Stimulated activated naive CD8-positive, alpha-beta T cell treated with anti-CD3 and anti-CD28 coated beads, Interleukin-15, Interleukin-2, amounts not matched to agents 100 U/mL and 50 U/mL, for 24 hours (primary cell): Measurements from ENCODE around the gene PDZRN3.

Experiments used
- ATAC-seq: fragments of 150-1000 bp; cut with Tn5 transposase; one replicate; pipeline ENCODE4 v1.10.0; 2021
- DNase-seq: peaks from one replicate; pipeline ENCODE4 v3.0.0; 2021

The PDZRN3 gene

DNA sequence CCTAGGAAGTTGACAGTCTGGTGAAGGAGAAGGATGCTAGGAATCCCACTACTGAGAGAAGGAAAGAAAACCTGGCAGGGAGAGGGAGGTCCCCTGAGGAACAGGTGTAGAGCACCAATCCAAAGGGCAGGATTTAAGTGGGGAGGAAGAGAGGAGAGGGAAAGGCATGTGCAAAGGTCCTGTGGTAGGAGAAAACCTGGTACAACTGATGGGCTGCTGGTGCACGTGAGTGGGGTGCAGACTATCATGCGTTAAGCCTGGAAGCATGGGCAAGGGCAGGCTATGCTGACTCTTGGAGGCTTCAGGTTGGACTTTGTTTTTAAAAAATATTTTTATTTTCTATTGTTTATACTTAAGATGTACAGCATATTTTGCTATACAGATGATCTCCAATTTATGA is 209.6 kb downstream of the PDZRN3 start:
- DNase-seq (no peak), ATAC-seq (no peak)

DNA sequence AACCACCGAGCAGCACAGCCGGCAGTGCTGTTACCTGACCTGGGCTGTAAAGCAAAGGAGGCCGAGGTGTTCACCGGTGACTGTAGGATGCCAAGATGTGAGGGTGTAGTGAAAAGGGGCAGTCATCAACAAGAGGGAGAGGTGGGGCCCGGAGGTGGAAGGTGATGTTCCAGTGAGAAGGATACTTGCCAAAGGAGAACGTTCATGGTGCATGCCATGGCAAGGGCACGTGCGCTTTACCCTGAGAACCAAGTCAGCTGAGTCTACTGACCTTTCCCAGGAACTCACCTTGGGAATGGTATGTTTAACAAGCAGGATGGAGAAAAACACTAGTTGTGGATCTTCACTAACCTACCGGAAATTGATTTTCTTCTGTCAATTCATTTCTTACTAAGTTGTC is 211.1 kb downstream of the PDZRN3 start:
- DNase-seq = no peak

DNA sequence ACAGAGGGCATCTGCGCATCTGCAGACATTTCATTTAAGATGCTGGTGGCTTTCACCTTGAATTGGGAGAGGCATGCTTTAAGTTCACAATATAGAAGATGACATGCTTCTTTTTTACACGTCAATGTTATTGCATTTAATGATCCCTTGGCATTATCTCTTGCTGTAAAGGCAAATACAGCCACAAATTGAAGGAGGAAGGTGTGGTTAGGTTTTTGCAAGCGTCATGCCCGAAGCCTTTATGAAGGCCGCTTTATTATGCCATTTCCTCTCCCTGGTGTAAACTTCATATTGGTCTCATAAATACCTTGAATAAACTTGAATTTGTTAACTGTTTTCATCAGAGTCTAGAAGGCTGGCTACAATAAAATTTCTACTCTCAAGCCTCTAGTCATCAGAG is 212.7 kb downstream of the PDZRN3 start:
- DNase-seq (no peak), ATAC-seq (no peak)

More for the DNA sequence above, 211.1 kb downstream of the PDZRN3 start:
- ATAC-seq = no peak

DNA sequence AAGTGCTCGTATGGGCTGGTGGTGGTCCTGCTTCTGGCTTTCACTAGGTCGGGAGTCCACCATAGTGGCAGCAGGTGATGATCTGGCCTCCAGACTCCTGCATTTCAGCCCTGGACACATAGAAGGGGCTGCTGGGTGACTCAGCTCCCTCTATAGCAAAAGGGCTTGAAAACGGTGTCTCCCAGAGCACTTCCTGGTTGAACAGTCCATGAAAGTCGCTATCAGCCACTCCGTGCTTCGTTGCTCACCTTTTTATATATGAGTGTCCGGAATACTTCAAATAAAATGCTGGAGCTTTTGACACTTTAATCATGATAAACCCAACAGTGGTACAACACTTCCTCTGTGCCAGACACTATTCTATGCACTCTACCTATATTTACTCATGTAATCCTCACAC is 213.2 kb downstream of the PDZRN3 start:
- no peak for ATAC-seq
- DNase-seq = no peak

DNA sequence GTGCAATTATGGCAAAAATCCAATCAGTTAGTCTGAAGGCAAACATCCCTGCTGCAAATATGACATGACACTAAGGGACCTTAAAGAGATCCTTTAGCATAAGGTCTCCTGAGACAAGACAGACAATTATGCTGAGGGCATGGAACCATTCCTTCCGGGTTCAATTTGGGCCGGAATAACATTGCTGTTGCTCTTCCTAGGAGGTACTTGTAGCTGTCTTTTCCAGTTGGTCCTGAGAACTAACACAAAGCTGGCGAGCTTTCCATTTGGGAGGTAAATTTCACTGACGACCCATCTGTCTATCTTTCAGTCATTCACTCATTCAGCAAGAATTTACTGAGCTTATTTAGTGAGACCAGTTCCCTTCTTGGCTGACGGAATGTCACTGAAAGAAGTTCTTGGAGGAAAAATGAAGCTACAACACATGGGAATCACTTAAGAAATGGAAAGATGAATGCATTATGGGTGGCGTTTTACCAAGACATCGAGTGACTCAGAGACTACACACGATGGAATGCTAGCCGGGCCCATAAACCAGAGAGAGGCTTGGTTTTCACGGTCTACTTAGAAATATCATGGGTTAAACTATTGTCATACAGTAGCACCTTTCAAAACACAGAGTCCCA is 215.5 kb downstream of the PDZRN3 start:
- ATAC-seq = no peak

DNA sequence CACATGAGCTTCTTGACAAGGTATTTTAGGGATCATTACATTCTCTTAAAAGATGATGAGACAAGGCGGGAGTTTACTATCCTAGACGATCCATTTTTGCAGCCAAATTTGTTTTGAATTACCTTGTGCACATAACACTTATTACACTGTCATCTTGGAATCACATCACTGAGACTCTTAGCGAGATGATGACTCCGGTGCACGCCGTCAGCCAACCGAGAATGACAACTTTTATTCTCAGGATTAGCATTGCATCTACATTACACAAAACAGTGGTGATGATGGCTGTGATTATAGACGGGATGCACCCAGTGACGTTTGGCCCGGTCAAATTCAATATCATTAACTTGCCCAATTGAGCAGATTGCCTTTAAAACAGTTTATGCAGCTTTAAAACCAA is 216.1 kb downstream of the PDZRN3 start:
- DNase-seq (no peak), ATAC-seq (no peak)

More for the DNA sequence above, 215.5 kb downstream of the PDZRN3 start:
- DNase-seq = no peak

DNA sequence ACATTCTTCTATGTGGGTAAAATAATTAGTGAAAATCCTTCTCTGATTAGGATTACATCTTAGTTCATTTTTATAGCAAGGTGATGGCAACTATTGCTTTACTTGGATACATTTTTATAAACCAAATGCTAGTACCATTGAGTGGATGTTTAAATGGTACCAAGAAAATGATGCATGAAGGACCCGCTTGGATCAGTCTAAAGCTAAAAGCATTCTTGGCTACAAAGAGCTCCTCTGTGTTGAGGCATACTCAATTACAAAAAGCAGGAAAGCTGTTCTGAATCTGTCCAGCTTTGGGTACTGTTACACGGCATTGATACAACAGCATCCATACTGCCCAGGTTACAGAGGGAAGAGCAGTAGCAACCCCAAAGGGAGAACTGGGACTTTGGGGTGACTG is 217.2 kb downstream of the PDZRN3 start:
- ATAC-seq = no peak
- no peak for DNase-seq

DNA sequence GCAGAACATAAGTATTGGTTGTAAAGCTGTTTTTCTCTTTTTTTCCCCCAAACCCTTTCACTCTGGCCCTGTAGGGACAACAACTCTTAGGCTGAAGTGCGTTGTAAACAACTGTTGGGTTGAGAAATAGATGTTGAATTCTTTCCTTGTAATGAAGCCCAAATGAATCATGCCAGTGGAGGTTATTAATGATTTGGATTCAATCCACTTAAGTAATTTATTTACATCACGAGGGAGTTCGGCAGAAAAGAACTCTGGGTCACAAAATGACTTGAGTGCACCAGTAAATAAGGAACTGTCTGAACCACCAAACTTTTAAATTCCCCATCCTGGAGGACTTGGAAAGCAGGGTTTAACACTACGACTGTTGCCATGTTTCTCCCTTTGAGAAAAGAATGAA is 218.9 kb downstream of the PDZRN3 start:
- no peak for ATAC-seq

DNA sequence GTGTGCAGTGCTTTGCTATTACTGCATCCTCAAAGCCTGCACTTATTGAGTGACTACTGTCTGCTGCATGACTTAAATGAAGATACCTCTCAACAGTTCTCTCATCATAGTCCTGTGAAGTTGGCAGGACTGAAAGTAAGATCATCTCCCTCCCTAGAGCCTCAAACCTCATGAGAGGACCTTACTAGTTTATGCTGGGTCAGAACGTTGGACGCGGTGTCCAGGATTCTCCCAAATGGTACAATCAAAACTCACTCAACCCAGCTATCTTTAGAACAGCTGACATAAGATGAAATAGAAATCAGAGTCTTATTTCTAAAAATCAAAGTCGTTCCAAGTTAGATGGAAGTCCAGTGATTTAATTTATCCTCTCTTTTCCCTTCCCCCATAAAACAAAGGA is 219.7 kb downstream of the PDZRN3 start:
- DNase-seq (no peak), ATAC-seq (no peak)

More for the DNA sequence above, 218.9 kb downstream of the PDZRN3 start:
- DNase-seq = no peak

DNA sequence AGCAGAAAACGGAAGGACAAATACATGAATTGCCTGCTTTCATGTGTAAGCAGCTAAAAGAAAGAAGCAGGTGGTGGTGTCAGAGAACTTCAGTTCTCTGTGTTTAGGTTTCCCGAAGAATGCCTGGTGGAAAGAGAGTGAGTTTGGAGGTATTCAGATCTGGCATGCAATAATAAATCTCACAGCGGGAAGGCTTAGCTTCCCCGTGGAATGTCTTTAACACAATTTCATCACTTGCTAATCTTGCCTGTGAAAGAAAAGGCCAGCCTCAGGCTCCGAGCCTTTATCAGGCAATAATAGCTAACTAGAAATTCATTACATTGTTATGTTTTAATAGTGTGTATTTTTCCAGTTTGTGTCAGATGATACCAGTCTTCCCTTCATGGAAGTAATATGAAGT is 220.3 kb downstream of the PDZRN3 start:
- no peak for ATAC-seq
- no peak for DNase-seq

DNA sequence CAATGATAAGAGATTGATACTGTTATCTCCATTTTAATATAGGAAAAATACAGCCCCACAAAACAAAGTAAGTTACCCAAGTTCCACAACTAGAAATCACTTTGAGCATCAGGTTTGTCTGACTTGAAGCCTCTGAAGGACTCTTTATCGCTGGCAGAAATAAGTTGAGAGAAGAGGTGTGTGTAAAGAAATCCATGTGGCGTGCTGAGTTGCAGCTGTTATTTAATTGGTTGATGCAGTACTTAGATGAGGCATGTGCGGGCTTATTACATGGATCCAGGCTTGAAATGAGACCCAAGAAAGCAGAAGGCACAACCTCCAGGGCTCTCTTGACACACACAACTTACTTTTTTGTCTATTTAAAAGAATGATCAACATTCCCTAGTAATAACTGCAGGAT is 221.3 kb downstream of the PDZRN3 start:
- DNase-seq = no peak

DNA sequence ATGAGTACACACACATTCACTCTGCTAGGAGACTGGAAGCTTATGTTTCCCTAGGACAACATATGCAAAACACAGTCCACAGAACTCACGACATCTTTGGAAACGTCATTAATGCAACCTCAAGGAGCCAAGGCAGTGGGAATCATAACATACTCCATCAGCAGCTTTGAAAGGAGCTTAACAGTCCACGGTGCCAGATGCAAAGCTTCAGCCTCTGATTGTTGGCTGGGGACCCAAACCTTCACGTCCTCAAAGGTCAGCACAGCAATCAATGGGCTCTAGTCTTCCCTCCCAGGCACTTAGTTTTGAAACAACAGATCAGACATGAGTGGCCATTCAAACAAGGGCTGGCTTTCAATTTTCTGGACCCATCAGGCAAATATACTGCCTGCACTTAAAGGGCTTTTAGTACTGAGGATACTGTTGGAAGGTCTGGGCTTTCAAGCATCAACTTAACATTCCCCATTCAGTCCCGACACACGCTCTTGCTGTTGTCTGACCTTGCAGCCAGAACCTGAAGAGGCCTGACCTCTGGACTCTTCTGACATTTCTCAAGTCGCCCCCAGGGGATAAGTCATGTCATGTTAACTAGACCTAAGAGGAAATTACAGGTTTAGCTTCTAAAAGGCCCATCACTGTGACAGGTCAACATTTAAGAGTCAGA is 223.0 kb downstream of the PDZRN3 start:
- ATAC-seq (no peak), DNase-seq (no peak)

More for the DNA sequence above, 221.3 kb downstream of the PDZRN3 start:
- no peak for ATAC-seq

DNA sequence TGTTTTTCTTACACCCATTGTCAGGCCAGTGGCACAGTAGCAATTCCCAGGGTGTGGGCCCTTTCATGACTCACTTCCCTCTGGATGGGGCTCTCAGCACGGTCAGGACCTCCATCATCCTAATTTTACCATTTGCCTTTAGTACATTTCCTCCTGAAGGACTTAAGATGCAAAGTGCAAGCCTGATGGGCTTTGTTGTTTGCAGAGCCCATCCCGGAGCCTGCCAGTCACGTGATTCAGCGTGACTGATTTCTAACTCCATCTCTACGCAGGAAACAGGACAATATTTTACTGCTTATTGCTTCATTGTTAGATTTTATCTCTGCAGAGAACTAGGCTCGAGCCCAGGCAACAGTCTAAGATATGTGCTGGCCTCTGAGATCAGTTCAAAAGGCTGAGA is 223.7 kb downstream of the PDZRN3 start:
- ATAC-seq (no peak), DNase-seq (no peak)

DNA sequence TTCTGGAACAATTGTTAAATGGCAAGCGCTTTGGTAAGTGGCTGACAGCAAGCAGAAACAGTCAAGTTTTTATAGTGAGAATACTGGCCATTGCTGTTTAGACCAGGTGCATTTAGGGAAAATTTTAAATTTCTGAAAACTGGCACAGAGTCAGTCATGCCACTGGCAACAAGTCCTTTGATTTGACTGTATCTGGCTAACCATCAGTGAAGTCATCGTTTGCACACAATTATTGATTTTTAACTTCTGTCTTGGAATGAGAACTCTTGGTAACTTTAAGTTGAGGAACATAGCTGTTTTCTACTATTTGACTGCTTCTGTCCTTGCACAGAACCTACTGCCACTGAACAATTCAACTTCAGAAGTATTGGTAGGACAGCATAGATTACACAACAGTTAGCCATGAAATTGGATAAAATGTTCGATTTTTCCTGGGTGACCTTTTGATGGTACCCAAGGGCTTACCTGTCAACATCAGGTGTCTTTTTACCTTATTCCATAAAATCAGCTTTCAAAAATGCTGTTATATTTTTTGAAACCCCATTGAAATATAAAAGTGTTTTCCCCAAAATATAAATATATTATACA is 225.0 kb downstream of the PDZRN3 start:
- DNase-seq (no peak), ATAC-seq (no peak)

DNA sequence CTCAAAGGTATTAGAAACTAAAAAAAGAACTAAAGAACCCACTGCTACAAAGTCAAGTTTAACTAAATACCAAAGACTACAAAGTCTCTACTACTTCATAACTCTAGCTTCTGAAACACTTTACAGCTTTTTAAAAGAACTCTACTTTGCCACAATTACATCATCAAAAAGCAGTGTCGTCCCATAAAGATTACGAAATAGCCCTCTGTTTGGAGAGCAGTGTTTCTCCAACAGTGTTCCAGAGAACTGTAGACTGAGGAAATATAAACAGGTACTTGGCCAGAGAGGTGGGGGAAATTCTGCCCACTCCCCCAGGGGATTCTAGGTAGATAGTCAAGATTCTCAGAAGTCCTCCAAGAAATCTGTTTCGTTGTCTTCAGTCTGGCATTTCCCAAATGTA is 225.6 kb downstream of the PDZRN3 start:
- ATAC-seq (no peak), DNase-seq (no peak)

DNA sequence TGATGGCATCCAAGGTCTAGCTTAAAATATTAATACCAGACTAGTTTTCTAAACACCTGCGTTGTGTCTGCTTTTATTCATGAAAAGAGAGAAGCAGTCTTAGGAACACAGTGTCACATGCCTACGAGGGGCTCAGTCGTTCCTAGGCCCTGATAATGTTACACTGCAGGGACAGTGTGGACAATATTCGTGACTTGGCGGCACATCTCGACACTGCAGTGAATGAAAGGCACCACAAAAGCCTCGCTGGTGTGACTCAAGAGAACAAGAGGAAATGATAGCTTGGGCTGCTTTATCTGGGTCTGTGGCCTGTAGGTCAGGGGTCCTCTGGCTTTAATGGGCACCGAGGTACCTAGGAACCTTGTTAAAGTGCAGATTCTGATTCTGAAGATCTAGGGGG is 226.7 kb downstream of the PDZRN3 start:
- no peak for ATAC-seq
- DNase-seq = no peak

DNA sequence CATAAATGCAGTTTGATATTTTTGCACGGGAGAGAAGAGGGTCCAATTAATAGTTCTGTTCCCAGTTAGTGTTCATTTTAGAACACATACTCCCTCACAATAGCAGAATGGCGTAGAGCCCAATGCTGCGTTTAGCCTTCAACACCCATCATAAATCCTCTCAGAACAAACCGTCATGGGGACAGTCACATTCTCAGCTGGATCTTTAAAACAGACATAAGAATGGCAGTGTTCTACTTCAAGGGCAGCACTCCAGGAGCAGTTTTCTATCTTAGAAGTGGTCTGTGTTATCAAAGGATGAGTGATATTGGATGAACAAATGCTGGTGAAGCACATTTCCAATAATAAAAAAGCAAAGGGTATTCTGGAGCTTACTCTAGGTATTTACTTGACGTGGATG is 230.5 kb downstream of the PDZRN3 start:
- DNase-seq (no peak), ATAC-seq (no peak)

DNA sequence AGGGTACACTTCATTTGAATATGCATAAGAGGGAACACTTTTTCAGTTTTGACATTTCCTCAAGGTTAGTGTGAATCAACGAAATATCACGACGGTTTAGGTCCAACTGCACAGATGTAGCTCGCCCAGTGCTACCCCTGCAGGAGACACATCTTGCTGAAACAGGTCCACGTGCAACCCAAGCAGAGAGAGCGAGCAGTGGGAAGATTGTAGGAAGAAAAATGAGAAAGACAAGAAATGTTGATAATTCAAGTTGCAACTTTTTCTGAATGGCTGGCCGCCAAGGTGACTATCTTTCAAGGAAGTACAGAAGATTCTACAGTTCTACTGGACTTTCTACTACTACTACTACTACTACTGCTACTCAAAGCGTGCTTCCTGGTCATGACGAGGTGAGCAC is 231.7 kb downstream of the PDZRN3 start:
- no peak for ATAC-seq

DNA sequence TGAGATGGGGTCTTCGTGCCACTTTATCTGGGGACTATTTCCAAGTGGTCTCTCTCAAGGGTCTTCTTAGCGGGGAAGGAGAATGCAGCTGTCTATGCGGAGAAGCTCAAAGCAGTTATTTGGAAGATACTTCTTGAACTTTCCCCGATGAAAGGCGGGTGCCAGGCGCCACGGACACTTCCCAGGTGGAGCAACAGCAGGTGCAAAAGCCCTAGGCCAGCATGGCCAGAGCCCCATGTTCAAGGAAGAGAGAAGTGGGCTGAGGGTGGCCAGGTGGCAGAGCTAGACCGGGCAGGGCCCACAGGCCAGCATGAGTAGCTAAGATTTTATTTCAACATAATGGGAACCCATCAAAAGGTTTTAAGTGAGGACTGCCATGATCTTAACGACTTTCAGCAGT is 232.8 kb downstream of the PDZRN3 start:
- no peak for DNase-seq
- no peak for ATAC-seq

More for the DNA sequence above, 231.7 kb downstream of the PDZRN3 start:
- DNase-seq = no peak

DNA sequence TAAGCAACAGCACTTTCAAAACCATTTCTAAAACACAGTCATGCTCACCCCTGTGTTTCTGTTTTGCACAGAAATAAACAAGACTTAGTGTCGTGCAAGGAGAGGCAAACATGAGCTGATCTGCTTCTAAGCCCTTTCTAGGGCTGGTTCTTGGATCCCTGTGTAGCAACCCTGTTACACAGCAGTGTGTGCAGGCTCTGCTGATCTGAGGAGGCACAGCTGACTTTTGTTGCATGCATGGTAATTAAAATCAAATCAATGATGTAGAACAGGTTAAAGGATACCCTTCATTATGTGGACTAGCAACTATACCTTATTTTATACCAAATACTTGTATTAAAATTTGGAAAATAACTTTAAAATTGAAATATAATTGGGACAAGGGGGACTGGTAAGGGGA is 234.8 kb downstream of the PDZRN3 start:
- ATAC-seq (no peak), DNase-seq (no peak)

DNA sequence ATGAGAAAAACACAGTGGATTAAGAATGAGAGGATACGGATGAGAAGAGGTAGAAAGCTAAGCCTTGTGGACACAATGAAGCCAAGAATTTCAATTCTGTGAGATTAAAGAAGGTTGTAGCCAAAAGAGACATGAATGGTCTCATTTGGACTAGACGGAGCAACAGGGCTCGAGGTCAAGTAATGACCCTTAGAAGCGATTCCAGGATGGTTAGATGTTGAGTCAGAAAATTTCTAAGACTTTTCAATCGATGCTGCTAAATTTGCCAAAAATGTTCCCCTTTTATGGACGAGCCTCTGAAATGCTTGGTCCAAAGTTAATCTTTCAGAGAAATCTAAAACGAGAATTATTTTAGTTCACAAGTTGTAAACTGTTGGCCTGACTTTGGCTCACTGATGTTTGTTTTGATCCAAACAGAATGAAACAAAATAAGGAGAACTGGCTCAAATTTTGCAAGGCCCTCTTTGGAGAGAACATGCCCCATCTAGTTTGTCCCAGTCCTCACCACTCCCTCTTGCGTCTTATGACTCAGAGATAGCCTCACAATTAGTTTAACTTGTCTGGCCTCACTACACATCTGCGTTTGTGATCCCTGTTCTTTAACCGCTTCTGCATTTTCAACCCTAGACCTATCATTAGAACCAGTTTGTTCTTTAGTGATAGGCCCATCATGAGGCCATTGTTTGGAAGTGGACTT is 235.5 kb downstream of the PDZRN3 start:
- no peak for ATAC-seq
- DNase-seq = no peak

DNA sequence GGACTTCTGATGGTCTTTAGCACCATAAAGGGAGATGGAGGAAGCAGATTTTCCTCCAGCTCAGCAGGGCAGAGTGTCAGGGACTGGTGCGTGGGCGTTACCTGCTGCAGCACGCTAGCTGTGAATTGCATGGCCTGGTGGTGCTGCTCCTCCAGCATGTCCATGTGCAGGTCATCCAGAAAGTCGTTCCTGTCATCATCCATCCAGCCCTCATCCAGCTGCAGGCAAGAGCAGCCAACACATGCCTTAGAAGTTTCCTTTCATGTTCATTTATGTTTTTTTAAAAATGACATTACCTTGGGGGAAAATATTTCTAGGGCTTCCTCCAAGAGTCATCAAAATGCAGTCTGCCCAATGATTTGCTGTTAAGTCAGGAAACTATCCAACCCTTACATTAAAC is 239.2 kb downstream of the PDZRN3 start:
- DNase-seq (no peak), ATAC-seq (no peak)
